CD4-positive, alpha-beta T cell treated with Interleukin-4 for 1 hour (primary cell): Measurements from ENCODE around the gene SEMA6D.

Experiments
- DNase-seq, 2 donors: peaks; one replicate each; pipeline ENCODE4 v3.0.0-alpha.2; 2020 to 2022

SEMA6D gene

GRCh38 chr15:47717036-47717612, at the start of gene SEMA6D:
Gene SEMA6D (plus strand): TSS chr15:47717505. CDS start chr15:47759799, 42,294 bp downstream.
- no peak for DNase-seq

- no peak for DNase-seq
Measured at GRCh38 chr15:47669221-47669620, 48.1 kb upstream of the SEMA6D start.

- DNase-seq: no peak
Measured at GRCh38 chr15:47670365-47670764, 46.9 kb upstream of the SEMA6D start.

- DNase-seq: no peak
Measured at GRCh38 chr15:47673232-47673761, 44.0 kb upstream of the SEMA6D start.

GRCh38 chr15:47674586-47675232, 42.6 kb upstream of the SEMA6D start:
- DNase-seq: no peak

- DNase-seq: no peak
Measured at GRCh38 chr15:47675735-47676134, 41.6 kb upstream of the SEMA6D start.

GRCh38 chr15:47678040-47678439, 39.3 kb upstream of the SEMA6D start:
- DNase-seq: no peak

GRCh38 chr15:47682661-47683060, 34.6 kb upstream of the SEMA6D start:
- no peak for DNase-seq

GRCh38 chr15:47685141-47685870, 32.0 kb upstream of the SEMA6D start:
- no peak for DNase-seq

- no peak for DNase-seq
Measured at GRCh38 chr15:47688573-47689086, 28.7 kb upstream of the SEMA6D start.

GRCh38 chr15:47689660-47690059, 27.6 kb upstream of the SEMA6D start:
- DNase-seq: no peak

GRCh38 chr15:47691882-47692281, 25.4 kb upstream of the SEMA6D start:
- DNase-seq: no peak

- no peak for DNase-seq
Measured at GRCh38 chr15:47696351-47696750, 21.0 kb upstream of the SEMA6D start.

- DNase-seq: no peak
Measured at GRCh38 chr15:47705281-47705997, 11.9 kb upstream of the SEMA6D start.

GRCh38 chr15:47707391-47707790, 9.9 kb upstream of the SEMA6D start:
- no peak for DNase-seq

- no peak for DNase-seq
Measured at GRCh38 chr15:47708161-47708980, 8.9 kb upstream of the SEMA6D start.

GRCh38 chr15:47711655-47712054, 5.7 kb upstream of the SEMA6D start:
- no peak for DNase-seq

- no peak for DNase-seq
Measured at GRCh38 chr15:47715402-47715801, 1.9 kb upstream of the SEMA6D start.

GRCh38 chr15:47715856-47716445, 1.4 kb upstream of the SEMA6D start:
- DNase-seq: no peak

GRCh38 chr15:47716516-47716915, 789 bp upstream of the SEMA6D start:
- no peak for DNase-seq
